Left ventricle myocardium superior (tissue), 1 donor: ENCODE data around the gene SPOCK1. TPM values are rescaled to one million over a fixed set of nuclear protein-coding genes. Genes with fewer than 3 reads are reported as not detected.

Experiments
- ATAC-seq: fragments of 200-7000 bp; cut with Tn5 transposase; one replicate; pipeline ENCODE4 v1.9.1; 2020; ENCODE audit warnings: mild to moderate bottlenecking, moderate library complexity
- DNase-seq: peaks from one replicate; pipeline ENCODE4 v3.0.0-alpha.2; 2020
- intact Hi-C: fragments of 100-400 bp; cut with micrococcal nuclease; formaldehyde crosslinking; loops from one replicate; pipeline ENCODE4 v1.11.0; 2022
- total RNA-seq: library from RNA; stranded (reverse); fragmentation: NEBNext Ultra II Directional; extraction: Animal tissue kit (Norgen Biotek cat#: 25700); gene quantifications from one replicate; pipeline ENCODE4 v1.2.1, GENCODE V29; 2021
- donor health status: DM: no; HTN: yes; CAD: no; lungs with severe emphysema.

Gene SPOCK1
- total RNA-seq, 1 donor from 2014 or later = 14.7 TPM

- DNase-seq (no peak), ATAC-seq (no peak)
- intact Hi-C loops = no loop called here
Observed at GRCh38 chr5:137221943-137222342, 277.2 kb downstream of the SPOCK1 start.

GRCh38 chr5:137220523-137220927 lies 278.6 kb downstream of the SPOCK1 start:
- intact Hi-C loops = no loop called here
- ATAC-seq (peak; percentile 66), DNase-seq (no peak)

- intact Hi-C loops = no loop called here
- no peak for ATAC-seq
- DNase-seq = no peak
Observed at GRCh38 chr5:137218896-137219295, 280.2 kb downstream of the SPOCK1 start.

GRCh38 chr5:137218471-137218870 lies 280.7 kb downstream of the SPOCK1 start:
- intact Hi-C loops = no loop called here
- DNase-seq (no peak), ATAC-seq (peak; percentile 21)

GRCh38 chr5:137217599-137218200 lies 281.4 kb downstream of the SPOCK1 start:
- no peak for ATAC-seq
- no peak for DNase-seq
- intact Hi-C loops = no loop called here

- intact Hi-C loops = no loop called here
- DNase-seq (no peak), ATAC-seq (no peak)
Observed at GRCh38 chr5:137216976-137217598, 282.0 kb downstream of the SPOCK1 start.

GRCh38 chr5:137215780-137216179 lies 283.3 kb downstream of the SPOCK1 start:
- no peak for ATAC-seq
- no peak for DNase-seq
- intact Hi-C loops = no loop called here

- DNase-seq (no peak), ATAC-seq (no peak)
- intact Hi-C loops = no loop called here
Observed at GRCh38 chr5:137215261-137215660, 283.9 kb downstream of the SPOCK1 start.

GRCh38 chr5:137214446-137215189 lies 284.5 kb downstream of the SPOCK1 start:
- DNase-seq = no peak
- intact Hi-C loops = no loop called here
- ATAC-seq = no peak

- intact Hi-C loops = no loop called here
- DNase-seq (no peak), ATAC-seq (no peak)
Observed at GRCh38 chr5:137212471-137212870, 286.7 kb downstream of the SPOCK1 start.

GRCh38 chr5:137209232-137209809 lies 289.8 kb downstream of the SPOCK1 start:
- intact Hi-C loops = no loop called here
- DNase-seq (no peak), ATAC-seq (no peak)

- ATAC-seq = peak; percentile 85
- peak; percentile 31 for DNase-seq
Observed at GRCh38 chr5:137207023-137207760, 291.9 kb downstream of the SPOCK1 start.

GRCh38 chr5:137206030-137206715 lies 293.0 kb downstream of the SPOCK1 start:
- DNase-seq (no peak), ATAC-seq (peak; percentile 31)
- intact Hi-C loops = no loop called here

More at GRCh38 chr5:137207023-137207760, 291.9 kb downstream of the SPOCK1 start:
- intact Hi-C loops = no loop called here

- DNase-seq (no peak), ATAC-seq (no peak)
- intact Hi-C loops = no loop called here
Observed at GRCh38 chr5:137205231-137206027, 293.7 kb downstream of the SPOCK1 start.

- DNase-seq (no peak), ATAC-seq (no peak)
- intact Hi-C loops = no loop called here
Observed at GRCh38 chr5:137203011-137203632, 296.0 kb downstream of the SPOCK1 start.

GRCh38 chr5:137201876-137202275 lies 297.2 kb downstream of the SPOCK1 start:
- intact Hi-C loops = no loop called here
- ATAC-seq (peak; percentile 72), DNase-seq (no peak)

- DNase-seq = no peak
- intact Hi-C loops = no loop called here
- no peak for ATAC-seq
Observed at GRCh38 chr5:137200906-137201700, 298.0 kb downstream of the SPOCK1 start.
